Measurements from ENCODE around the gene PRR36.
"Not testable (repeated sequence)": the region's sequence is repeated elsewhere in the genome, so short reads cannot be mapped to it uniquely, and the experiment has no call there.

Gene PRR36

DNA sequence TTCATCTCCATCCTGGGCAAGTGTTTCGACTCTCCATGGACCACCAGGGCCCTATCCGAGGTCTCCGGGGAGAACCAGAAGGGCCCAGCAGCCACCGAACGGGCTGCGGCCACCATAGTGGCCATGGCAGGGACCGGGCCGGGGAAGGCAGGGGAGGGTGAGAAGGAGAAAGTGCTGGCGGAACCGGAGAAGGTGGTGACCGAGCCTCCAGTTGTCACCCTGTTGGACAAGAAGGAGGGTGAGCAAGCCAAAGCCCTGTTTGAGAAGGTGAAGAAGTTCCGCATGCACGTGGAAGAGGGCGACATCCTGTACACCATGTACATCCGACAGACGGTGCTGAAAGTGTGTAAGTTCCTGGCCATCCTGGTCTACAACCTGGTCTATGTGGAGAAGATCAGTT is 24.8 kb upstream of the PRR36 start:
- DNase-seq (ENCODE audit: low read depth) = no peak

DNA sequence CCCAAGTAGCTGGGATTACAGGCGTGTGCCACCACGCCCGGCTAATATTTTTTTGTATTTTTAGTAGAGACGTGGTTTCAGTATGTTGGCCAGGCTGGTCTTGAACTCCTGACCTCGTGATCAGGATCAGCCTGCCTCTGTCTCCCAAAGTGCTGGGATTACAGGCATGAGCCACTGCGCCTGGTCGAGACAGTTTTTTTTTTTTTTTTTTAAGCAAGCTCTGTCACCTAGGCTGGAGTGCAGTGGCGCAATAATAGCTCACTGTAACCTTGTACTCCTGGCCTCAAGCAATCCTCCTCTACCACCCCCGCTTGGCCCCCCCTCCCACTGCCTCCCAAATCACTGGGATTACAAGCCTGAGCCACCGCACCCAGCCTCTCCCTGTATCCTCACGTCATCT is 23.1 kb upstream of the PRR36 start:
- DNase-seq (ENCODE audit: low read depth) = no peak

- DNase-seq (ENCODE audit: low read depth) = no peak
Measured at GRCh38 chr19:7895565-7895964, 21.4 kb upstream of the PRR36 start.

DNA sequence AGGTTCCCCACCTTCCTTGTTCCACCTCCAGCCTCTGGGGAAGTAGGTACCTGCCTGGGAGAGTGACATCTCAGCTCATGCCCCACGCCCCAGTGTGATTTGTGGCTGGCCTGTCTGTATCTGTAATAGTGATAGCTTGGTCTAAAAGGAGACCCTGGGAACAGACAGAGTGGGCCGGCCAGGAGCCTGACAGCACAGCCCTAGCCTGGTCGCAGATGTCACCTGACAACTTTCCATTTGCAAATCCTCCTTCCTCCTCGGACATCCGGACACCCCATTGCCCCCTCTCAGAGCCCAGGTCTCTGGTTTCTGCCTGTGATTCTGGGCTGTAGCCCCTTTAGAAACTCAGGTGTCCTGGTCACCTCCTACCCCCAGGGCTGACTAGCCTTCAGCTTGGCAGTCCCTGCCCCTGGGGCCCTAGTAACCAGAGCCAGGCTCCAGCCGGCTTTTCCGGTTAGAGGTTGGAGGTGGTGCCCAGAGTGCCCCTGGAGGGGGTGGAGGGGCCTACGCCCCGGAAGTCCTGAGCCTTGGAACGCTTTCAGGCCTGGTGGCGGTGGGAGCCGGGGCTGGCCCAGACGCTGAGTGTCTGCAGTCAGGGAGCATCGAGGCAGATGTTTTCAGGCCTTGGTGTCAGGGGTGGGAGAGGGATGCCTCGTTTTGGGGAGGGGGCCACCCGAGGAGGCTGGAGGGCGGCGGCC is 20.6 kb upstream of the PRR36 start:
- no peak for DNase-seq (ENCODE audit: low read depth)

- not testable (repeated sequence) for DNase-seq (ENCODE audit: low read depth)
Measured at GRCh38 chr19:7893362-7894101, 19.3 kb upstream of the PRR36 start.

- DNase-seq (ENCODE audit: low read depth) = no peak
Measured at GRCh38 chr19:7888826-7889217, 14.6 kb upstream of the PRR36 start.

- no peak for DNase-seq (ENCODE audit: low read depth)
Measured at GRCh38 chr19:7888145-7888825, 14.1 kb upstream of the PRR36 start, which contains the start of gene LRRC8E. Gene LRRC8E (plus strand): TSS chr19:7888510. CDS start chr19:7895604, 7,094 bp downstream.

GRCh38 chr19:7887408-7888144 is 13.4 kb upstream of the PRR36 start:
- no peak for DNase-seq (ENCODE audit: low read depth)

DNA sequence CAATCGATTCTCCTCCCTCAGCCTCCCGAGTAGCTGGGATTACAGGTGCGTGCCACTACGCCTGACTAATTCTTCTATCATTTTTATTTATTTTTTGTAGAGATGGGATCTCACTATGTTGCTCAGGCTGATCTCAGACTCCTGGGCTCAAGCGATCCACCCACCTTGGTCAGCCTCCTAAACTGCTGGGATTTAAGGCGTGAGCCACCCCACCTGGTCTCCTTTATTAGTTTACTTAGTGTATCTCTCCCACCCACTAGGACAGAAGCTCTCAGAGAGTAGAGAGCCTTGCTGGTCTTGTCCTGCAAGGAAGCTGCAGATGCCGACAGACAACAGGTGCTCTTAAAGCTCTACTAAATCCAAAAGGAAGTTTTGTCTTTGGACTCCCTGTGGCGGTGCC is 11.6 kb upstream of the PRR36 start:
- no peak for DNase-seq (ENCODE audit: low read depth)

DNA sequence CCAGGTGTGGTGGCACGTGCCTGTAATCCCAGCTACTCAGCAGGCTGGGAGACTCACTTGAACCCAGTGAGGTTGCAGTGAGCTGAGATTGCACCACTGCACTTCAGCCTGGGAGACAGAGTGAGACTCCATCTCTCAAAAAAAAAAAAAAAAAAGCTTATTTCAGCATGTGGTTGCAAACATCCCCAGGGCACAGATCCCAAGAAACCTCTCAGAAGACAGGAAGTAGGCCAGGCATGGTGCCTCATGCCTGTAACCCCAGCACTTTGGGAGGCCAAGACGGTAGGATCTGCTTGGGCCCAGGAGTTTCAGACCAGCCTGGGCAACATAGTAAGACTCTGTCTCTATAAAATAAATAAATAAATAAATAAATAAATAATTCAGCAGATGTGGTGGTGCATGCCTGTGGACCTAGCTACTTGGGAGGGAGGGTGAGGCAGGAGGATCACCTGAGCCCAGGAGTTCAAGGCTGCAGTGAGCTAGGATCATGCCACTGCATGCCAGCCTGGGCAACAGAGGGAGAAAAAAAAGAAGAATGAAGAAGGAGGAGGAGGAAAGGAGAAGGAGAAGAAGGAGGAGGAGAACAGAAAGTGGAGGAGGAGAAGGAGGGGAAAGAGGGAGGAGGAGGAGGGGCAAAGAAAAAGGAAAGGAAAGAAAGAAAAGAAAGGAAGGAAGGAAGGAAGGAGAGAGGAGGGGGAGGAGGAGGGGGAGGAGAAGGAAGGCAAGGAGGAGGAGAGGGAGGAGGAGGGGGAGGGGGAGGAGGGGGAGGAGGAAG is 9.8 kb upstream of the PRR36 start:
- DNase-seq (ENCODE audit: low read depth) = no peak

DNA sequence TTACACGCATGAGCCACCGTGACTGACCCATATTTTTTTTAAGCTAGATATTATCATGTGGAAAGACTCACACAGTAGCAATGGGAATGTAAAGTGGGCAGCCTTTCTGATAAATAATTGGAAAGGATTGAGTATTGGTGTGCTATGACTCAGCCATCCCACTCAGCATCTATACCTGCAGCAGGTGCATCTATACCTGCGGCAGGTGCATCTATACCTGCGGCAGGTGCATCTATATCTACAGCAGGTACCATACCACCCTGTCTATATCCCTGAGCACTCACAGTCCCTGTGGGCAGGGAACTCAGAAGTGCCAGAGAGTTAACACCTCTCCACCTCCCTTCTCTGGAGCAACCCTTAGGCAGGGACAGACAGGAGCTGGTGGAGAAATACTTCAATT is 8.9 kb upstream of the PRR36 start:
- DNase-seq (ENCODE audit: low read depth) = no peak

DNA sequence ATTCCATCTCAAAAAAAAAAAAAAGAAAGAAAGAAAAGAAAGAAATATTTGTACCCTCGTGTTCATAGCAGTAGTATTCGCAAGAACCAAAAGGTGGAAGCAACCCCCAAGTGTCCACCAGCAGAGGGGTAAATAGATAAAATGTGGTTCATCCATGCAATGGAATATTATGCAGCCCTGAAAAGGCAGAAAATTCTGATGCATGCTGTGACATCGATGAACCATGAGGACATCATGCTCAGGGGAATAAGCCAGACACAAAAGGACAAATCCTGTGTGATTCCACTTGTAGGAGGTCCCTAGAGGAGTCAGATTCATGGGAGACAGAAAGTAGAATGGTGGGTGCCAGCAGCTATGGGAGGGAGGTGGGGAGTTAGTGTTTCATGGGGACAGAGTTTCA is 7.7 kb upstream of the PRR36 start:
- no peak for DNase-seq (ENCODE audit: low read depth)

DNA sequence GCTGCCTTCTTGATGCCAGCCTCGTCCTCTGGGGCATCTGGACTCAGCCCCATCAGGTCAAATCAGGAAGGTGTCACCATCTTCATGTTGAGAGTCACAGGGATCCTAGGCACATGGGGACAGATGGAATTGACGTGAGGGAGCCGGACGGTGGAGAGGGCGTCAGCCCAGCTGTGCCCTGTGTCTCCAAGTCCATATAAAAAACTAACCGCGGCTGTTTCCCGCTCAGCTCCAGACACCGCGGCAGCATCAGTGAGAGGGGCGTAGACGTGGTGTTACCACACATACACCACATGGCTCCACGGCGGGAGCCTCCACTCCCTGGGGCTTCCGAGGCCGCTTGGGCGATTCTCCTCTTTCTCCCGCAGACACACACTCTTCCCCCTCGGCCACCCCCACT is 5.6 kb upstream of the PRR36 start:
- DNase-seq (ENCODE audit: low read depth) = no peak

DNA sequence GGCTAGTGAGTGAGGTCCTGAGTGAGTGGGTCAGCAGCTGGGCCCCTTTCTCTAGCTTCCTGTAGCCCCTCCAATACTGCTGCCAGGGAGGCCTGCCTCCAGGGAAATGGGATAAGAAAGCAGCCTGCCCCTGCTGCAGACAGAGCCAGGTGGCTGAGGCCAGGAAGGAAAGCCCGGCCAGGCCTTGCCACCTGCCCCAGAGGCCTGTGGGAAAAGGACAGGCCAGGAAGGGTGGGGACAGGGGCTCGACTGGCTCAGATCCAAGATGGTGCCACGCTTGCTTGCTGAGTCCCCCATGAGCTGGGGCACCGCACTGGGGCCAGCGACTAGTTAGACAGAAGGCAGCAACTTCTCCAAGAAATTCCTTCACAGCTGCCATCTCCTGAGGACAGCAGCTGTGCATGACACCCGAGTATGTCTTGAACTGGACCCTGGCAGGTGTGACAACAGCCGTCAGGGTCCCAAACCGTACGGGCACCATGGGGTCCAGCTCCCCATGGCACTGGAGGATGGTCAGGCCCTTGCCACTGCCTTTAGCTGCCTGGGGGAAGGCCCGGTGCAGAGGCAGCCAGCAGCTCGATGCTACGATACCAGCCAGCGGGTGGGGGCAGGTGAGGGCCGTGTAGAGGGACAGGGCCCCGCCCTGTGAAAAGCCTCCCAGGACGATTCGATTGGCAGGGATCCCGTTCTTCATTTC is 5.1 kb upstream of the PRR36 start:
- DNase-seq (ENCODE audit: low read depth) = no peak

GRCh38 chr19:7877249-7877836 is 3.2 kb upstream of the PRR36 start:
- no peak for DNase-seq (ENCODE audit: low read depth)

DNA sequence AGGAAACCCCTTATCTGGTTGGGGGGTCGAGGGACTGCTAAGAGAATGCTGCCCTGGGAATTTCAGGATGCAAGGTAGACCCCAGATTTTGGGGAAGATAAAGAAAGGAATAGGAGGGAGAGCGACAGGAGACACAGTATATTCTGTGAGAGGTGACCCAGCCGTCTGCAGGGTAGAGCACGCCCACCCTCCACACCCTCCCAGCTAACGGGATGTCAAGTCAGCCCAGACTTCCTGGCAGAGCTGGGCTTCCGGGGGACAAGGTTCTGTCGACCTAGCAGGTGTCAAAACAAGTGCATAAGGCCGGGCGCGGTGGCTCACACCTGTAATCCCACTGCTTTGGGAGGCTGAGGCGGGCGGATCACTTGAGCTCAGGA is 695 bp upstream of the PRR36 start:
- no peak for DNase-seq (ENCODE audit: low read depth)

DNA sequence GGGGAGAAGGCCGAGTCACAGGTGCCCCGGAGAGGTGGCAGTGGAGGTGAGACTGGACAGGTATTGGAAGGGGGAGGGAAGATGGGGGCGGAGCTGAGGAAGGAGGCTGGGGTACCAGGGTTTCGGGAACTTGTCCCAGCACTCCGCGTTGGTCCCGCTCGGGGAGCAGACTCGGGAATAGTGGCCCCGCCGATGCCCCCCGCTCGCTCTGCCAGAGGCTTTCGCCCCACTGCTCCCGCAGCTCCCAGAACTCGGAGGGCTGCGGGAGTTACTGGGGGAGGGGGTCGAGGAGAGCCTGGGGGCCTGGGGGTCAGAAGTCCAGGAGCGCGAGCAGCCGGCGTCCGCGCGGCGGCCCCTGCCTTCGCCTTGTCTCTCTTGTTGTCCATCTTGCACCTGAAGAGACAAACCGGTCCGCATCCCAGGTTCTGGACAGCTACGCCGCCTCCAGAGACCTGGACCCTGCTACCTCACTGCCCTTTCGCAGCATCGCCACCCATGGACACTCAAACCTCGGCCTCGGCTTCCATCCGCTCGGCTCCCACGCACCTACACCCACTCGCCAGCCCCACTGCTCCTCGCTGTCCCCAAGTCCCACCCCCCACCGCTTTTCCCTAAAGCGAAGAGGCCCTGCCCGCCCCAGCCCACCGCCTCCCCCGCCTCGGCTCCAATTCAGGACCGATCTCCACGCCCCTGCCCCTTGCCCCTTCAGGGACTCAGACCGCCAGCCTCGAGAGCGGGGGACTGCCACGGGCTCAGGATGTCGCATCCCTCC is 700 bp downstream of the PRR36 start:
- no peak for DNase-seq (ENCODE audit: low read depth)

DNA sequence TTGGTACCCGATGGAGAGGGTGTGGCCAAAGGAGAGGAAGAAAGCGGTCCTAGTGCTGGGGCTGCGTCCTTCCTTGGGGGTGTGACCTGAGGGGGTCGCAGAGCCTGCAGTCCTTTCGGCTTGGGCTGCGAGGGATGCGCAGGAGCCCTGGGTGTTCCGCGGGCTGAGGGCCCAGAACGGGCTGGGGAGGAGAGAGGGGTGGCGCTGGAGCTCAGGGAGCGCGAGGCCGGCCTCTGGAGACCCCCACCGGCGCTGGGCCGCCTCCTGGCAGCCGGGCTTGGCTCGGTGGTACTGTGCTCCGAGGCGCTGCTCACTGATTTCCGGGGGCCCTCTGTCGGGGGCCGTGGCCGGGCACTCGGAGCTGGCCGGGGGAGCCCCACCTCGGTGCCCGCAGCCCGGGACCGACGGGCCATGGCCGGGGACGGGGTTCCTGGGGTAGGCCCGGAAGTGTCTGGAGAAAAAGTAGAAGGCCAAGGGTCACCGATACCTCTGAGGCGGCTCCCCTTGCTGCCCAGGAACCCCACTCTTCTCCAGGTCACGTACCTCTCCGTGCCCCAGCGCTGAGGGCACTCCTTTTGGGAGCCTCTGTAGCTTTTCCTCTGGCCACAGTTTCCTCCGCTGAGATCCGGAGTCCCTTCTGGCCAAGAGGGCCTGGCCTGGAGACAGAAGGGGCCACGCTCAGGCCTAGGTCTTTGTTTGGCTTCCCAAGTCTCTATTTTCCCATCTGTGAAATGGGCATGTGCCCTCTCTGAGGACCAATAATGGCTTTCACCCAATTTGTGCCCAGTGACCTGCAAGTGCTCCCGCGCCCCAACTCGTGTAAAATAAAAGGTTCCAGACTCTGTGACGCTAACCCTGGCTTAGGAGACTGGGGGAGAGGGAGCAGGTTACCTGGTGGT is 1.6 kb downstream of the PRR36 start:
- DNase-seq (ENCODE audit: low read depth) = no peak
